Naive B cell (primary cell): ENCODE data around the gene ATG16L2. TPM values are rescaled to one million over a fixed set of nuclear protein-coding genes. Genes with fewer than 3 reads are reported as not detected.
"Not testable (repeated sequence)": the region's sequence is repeated elsewhere in the genome, so short reads cannot be mapped to it uniquely, and the experiment has no call there.

ENCODE experiments used
- ATAC-seq, 2 donors: fragments of 150-1000 bp; cut with Tn5 transposase; 2 replicates each; pipeline ENCODE4 v1.10.0; 2021; ENCODE audit warnings: low read depth in 2 of 2, mild to moderate bottlenecking in 2 of 2, moderate library complexity in 2 of 2
- DNase-seq: peaks from one replicate; pipeline ENCODE4 v3.0.0; 2022
- H3K27ac Mint-ChIP-seq, 6 donors: one replicate each; pipeline ENCODE4 v1.8.0; 2020 to 2022; ENCODE audit warnings: mild to moderate bottlenecking in 6 of 6, mixed read lengths in 6 of 6, moderate library complexity in 5 of 6, inconsistent platforms in 2 of 6
- H3K27me3 Mint-ChIP-seq, 3 donors: one replicate each; pipeline ENCODE4 v1.8.0; 2021 to 2022; ENCODE audit warnings: mixed read lengths in 3 of 3, mild to moderate bottlenecking in 1 of 3
- H3K36me3 Mint-ChIP-seq, 2 donors: one replicate each; pipeline ENCODE4 v1.8.0; 2020 to 2022; ENCODE audit warnings: mixed read lengths in 2 of 2, inconsistent platforms in 1 of 2, mild to moderate bottlenecking in 1 of 2
- H3K4me1 Mint-ChIP-seq, 3 donors: one replicate each; pipeline ENCODE4 v1.8.0; 2020 to 2022; ENCODE audit warnings: mixed read lengths in 3 of 3, inconsistent platforms in 1 of 3, mild to moderate bottlenecking in 1 of 3, moderate library complexity in 1 of 3
- H3K4me3 Mint-ChIP-seq, 8 donors: one replicate each; pipeline ENCODE4 v1.8.0; 2020 to 2022; ENCODE audit warnings: mild to moderate bottlenecking in 8 of 8, mixed read lengths in 8 of 8, moderate library complexity in 8 of 8, inconsistent platforms in 2 of 8
- H3K9me3 Mint-ChIP-seq, 7 donors: one replicate each; pipeline ENCODE4 v1.8.0; 2020 to 2022; ENCODE audit warnings: mixed read lengths in 7 of 7, mild to moderate bottlenecking in 5 of 7, inconsistent platforms in 2 of 7, moderate library complexity in 1 of 7
- polyA plus RNA-seq, 6 donors: library from polyadenylated mRNA; unstranded; fragments of 300-500 nt; fragmentation: Illumina TruSeq; gene quantifications; one replicate each; pipeline ENCODE4 v1.2.3, GENCODE V29; 2021; ENCODE audit warnings: low read depth in 6 of 6

Gene ATG16L2
- polyA plus RNA-seq, 6 donors from 2014 or later = 19.1 to 35.5 (median 21.3) TPM

DNA sequence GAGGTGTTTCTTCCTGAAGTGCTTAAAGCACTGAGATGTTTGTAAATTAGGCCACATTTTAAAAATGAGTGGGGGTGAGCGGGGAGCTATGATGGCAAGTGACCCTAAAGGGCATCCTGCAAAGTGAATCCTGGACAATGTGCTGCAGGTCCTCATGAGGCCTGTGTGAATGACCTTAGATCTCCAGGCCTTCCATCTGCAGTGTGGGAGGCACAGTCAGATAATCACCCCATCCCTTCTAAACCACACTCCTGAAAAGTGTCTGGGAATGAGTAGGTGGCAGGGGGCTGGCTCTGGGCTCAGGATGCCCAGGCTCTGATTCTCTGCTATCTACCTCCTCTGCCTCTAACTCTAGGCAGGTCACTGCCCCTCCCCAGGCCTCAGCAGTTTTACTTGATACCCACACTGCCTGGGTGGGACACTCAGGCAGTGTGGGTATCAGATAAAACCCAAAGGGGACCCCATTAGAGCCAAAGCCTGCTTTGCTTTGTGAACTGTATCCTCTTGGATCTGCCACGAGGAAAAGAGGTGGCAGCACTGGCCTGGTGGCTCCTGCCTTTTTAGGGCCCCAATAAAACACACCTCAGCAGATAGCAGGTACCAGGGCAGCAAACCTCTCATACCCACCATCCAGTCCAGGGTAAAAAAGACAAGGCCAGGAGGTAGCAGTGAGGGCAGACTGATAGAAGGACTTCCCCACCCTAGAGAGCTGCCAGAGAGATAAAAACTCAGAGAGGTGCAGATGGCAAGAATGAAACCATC lies 30.9 kb upstream of the ATG16L2 start:
- H3K4me1 Mint-ChIP-seq = peaks cover 33 to 68% (median 55%) of the 10 kb centered on the region in 3 donors
- DNase-seq (no peak), ATAC-seq (no peak)
- H3K27ac Mint-ChIP-seq = peak overlapping the region in 2 of 6 donors; percentile 38 to 72
- no peaks in the 10 kb centered on the region for H3K9me3 Mint-ChIP-seq
- H3K36me3 Mint-ChIP-seq = no peaks in the 10 kb centered on the region
- peak overlapping the region; percentile 70 to 90 (median 82) for H3K4me3 Mint-ChIP-seq
- H3K27me3 Mint-ChIP-seq = no peaks in the 10 kb centered on the region

DNA sequence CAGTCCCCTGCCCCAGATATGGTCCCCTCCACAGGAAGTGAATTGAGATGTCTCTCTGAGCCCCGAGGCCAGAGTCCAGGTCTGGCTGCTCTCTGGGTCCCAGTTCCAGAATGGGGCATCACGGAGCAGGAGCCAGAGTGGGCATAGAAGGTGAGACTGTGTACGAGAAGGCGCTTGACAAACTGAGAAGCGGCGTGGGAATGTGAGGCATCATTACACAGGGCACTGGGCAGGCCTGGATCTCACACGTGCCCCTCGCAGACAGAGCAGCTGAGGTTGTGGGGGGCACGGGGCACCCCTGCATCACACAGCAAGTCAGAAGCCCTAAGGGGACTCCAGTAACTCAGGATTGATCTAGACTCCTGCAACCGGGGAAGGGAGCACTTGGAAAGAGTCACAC lies 29.5 kb upstream of the ATG16L2 start:
- ATAC-seq = no peak
- Mint-ChIP-seq H3K4me1 (peaks cover 30 to 63% (median 53%) of the 10 kb centered on the region in 3 donors), H3K27me3 (no peaks in the 10 kb centered on the region), H3K27ac (peak overlapping the region in 3 of 6 donors; percentile 31 to 72 (median 42)), H3K4me3 (no peak overlapping the region), H3K9me3 (no peaks in the 10 kb centered on the region), H3K36me3 (no peaks in the 10 kb centered on the region)
- no peak for DNase-seq

DNA sequence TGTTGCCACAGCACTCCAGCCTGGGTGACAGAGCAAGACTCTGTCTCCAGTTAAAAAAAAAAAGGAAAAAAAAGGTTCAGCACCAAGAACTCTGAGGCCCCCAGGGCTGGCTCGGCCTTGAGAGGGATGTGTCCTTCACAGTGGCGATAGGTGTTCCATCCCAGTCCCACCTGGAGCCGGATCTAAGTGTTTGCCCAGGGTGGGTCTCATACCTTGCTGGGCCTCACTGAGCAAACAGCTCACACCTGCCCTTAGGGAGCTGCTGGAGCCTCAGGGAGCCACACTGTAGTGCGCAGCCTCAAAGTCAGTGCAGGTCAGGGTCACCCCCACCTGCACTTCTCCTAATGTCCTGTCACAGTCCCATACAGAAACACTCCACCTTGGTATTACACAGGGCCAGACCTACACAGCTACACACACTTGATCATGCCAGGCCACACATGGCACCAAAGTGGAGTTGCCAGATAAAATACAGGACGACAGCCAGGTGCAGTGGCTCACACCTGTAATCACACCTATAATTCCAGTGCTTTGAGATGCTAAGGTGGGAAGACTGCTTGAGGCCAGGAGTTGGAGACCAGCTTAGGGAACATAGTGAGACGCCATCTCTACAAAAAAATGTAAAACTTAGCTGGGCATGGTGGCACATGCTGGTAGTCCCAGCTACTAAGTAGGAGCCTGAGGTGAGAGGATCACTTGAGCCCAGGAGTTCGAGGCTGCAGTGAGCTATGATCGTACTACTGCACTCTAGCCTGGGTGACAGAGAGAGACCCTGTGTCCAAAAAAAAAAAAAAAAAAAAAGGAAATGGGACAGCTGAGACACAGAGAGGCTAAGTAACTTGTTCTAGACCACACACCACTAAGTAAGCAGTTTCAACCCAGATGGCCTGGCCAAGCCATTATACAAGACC lies 27.7 kb upstream of the ATG16L2 start:
- DNase-seq (no peak), ATAC-seq (peak in 1 of 2 donors; percentile 1)
- H3K36me3 Mint-ChIP-seq = no peaks in the 10 kb centered on the region
- no peaks in the 10 kb centered on the region for H3K27me3 Mint-ChIP-seq
- H3K4me3 Mint-ChIP-seq = peak overlapping the region in 6 of 8 donors; percentile 36 to 74 (median 50)
- H3K4me1 Mint-ChIP-seq = peaks cover 26 to 51% (median 41%) of the 10 kb centered on the region in 3 donors
- no peaks in the 10 kb centered on the region for H3K9me3 Mint-ChIP-seq
- peak overlapping the region; percentile 53 to 95 (median 89) for H3K27ac Mint-ChIP-seq

DNA sequence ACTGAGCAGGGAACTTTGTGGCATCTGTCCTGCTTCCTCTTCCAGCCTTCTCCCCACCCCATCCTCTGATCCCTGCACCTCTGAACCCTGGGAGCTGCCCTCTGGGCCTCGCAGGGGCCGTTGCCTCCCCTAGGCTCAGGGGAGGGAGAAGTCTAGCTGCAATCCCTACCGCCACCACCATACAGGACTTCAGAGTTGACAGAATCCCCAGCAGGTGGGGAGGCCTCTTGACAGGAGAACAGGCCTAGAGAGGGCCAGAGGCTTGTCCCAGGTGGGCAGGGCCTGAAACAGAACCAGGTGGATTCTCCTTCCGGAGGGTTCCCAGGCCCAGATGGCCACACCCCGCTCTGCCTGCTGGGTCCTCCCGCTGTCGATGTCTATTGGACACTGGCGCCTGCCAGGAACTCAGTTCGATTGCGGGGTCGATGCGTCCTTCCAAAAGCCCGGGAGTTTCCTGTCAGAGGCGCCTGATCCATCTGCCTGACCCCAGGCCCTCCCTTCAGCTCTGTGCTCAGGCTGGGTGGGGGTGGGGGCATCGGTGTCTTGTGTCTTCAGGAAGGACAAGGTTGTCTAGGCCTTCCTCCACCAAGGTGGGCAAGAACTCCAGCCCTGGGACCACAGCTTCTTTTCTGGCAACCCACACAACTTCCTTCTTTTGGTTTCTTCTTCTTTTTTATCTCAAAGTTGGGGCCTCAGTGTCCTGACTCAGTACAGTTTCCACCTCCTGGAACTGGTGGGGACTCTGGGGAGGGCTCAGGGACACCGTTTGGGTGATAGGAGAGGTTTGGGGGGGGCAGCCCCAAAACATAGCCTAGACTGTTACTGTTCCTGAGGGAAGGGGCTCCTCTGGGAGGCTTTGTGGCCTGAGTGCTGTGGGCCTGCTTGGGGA lies 26.8 kb upstream of the ATG16L2 start:
- H3K4me1 Mint-ChIP-seq = peaks cover 21 to 47% (median 43%) of the 10 kb centered on the region in 3 donors
- ATAC-seq (peak; percentile 80 to 83), DNase-seq (peak; percentile 64)
- no peaks in the 10 kb centered on the region for H3K9me3 Mint-ChIP-seq
- peak overlapping the region; percentile 52 to 96 (median 92) for H3K27ac Mint-ChIP-seq
- peak overlapping the region; percentile 33 to 87 (median 65) for H3K4me3 Mint-ChIP-seq
- H3K36me3 Mint-ChIP-seq = no peaks in the 10 kb centered on the region
- no peaks in the 10 kb centered on the region for H3K27me3 Mint-ChIP-seq

DNA sequence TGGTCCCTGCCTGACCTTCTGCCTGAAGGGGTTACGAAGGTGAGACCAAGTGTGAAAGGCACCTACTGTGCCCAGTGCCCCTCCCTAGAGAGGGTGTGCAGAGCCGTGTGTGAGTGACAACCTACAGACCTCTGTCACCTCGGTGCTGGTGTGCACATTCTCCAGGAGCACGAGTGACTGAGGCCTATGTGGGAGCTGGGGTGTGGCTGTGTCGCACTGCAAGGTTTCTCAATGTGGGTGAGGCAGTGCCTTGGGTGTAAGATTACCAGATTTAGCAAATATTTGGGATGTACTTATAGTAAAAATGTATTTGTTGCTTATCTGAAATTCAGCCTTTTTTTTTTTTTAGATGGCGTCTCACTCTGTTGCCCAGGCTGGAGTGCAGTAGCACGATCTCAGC lies 26.0 kb upstream of the ATG16L2 start:
- H3K36me3 Mint-ChIP-seq = no peaks in the 10 kb centered on the region
- DNase-seq (no peak), ATAC-seq (no peak)
- H3K27me3 Mint-ChIP-seq = no peaks in the 10 kb centered on the region
- peak overlapping the region in 5 of 6 donors; percentile 52 to 96 (median 90) for H3K27ac Mint-ChIP-seq
- H3K9me3 Mint-ChIP-seq = no peaks in the 10 kb centered on the region
- H3K4me3 Mint-ChIP-seq = peak overlapping the region in 7 of 8 donors; percentile 36 to 87 (median 70)
- peaks cover 23 to 47% (median 43%) of the 10 kb centered on the region in 3 donors for H3K4me1 Mint-ChIP-seq

DNA sequence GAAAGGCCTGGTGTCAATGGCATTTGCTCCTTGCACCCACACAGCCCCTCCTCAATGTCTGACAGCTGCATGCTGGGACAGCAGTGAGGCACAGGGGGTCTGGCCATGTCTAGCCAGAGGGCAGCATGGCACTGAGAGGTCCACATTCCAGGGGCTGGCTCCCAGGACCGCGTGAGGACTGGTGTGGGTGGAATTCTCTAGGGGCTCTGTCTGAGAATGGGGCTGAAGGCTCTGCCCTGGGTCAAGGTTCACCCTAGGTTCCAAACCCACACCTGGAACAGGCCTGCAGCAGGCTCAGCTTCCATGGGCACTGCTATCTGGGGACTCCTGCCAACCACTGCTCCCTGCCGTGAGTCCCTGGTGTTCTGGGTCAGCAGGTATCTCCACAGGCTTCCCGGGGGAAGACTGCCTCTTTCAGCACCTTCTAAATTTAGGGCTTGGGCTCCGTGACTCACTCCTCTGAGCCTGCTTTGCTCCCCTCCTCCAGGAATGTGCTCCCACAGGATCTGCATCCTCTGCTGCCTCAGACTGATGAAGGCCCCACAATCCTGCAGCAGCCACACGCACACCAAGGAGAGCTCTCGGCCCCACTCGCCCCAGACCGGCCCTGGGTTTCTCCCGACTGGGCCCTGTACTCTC lies 24.6 kb upstream of the ATG16L2 start:
- ATAC-seq (no peak), DNase-seq (no peak)
- peaks cover 31 to 57% (median 51%) of the 10 kb centered on the region in 3 donors for H3K4me1 Mint-ChIP-seq
- H3K27me3 Mint-ChIP-seq = no peaks in the 10 kb centered on the region
- no peaks in the 10 kb centered on the region for H3K9me3 Mint-ChIP-seq
- H3K27ac Mint-ChIP-seq = peak overlapping the region in 2 of 6 donors; percentile 11 to 62
- no peaks in the 10 kb centered on the region for H3K36me3 Mint-ChIP-seq
- H3K4me3 Mint-ChIP-seq = no peak overlapping the region

DNA sequence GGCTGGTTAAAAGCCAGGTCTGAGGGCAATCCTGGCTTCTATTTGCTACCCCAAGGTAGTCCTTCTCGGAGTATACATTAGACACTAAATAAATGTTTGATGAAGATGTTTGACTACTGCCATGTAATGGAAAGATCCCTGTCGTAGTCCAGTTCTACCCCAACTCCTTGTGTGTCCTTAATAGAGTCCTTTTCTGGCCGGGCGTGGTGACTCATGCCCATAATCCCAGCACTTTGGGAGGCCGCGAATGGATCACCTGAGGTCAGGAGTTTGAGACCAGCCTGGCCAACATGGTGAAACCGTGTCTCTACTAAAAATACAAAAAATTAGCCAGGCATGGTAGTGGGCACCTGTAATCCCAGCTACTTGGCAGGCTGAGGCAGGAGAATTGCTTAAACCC lies 23.0 kb upstream of the ATG16L2 start:
- H3K9me3 Mint-ChIP-seq, ATAC-seq, H3K27me3 Mint-ChIP-seq, H3K36me3 Mint-ChIP-seq, DNase-seq: not testable (repeated sequence)
- Mint-ChIP-seq H3K4me1 (peaks cover 34 to 60% (median 47%) of the 10 kb centered on the region in 3 donors), H3K27ac (peak overlapping the region in 3 of 6 donors; percentile 11 to 100 (median 33)), H3K4me3 (peak overlapping the region in 1 of 8 donors; percentile 11)

DNA sequence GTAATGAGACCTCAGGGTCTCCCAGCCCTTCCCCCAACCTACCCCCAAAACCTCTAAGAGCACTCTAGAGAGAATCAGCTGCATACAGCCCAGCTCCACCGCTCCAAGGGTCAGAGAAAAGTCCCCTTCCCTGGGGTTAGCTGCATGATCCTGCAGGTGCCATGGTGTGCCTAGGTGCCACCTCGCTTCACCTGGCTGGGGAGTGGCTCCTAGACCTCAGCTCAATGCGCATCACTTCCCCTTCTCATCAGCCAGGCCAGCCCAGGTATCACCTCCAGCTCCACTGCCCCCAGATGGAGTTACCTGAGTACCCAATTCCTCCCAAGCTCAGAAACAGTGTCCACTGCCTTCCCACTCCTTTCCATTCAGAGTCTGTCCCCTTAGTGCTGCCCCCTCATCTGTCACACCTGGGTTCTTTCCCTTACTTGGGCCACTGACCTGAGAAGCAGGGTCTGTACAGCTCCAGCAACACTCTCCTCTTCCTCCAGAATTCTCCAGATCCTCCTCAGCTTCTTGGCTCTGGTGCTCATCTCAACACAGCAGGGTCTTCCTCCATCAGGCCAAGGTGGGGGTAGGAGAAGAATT lies 21.7 kb upstream of the ATG16L2 start:
- DNase-seq (no peak), ATAC-seq (no peak)
- Mint-ChIP-seq H3K4me1 (peaks cover 28 to 48% (median 36%) of the 10 kb centered on the region in 3 donors), H3K36me3 (no peaks in the 10 kb centered on the region), H3K27me3 (no peaks in the 10 kb centered on the region), H3K4me3 (peak overlapping the region in 7 of 8 donors; percentile 53 to 100 (median 99)), H3K27ac (peak overlapping the region; percentile 100), H3K9me3 (no peaks in the 10 kb centered on the region)

DNA sequence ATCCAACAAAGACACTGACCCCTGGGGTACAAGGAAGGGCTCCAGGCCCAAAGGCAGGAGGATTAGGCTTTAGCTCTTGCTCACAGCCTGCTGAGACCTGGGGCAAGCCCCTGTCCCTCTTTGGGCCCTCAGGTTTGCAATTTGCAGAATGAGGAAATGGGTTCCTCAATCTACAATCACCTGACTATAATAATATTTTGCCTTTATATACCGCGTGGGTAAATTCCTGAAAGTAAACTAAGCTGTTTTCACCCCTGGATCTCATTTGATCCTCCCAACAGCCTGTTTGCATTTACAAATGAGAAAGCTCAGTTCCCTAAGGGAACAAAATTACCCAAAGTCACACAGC lies 21.2 kb upstream of the ATG16L2 start:
- Mint-ChIP-seq H3K9me3 (no peaks in the 10 kb centered on the region), H3K4me1 (peaks cover 23 to 43% (median 31%) of the 10 kb centered on the region in 3 donors), H3K27ac (peak overlapping the region; percentile 100), H3K36me3 (no peaks in the 10 kb centered on the region), H3K4me3 (peak overlapping the region; percentile 89 to 100 (median 99)), H3K27me3 (no peaks in the 10 kb centered on the region)
- ATAC-seq (peak; percentile 38 to 45), DNase-seq (peak; percentile 41)

DNA sequence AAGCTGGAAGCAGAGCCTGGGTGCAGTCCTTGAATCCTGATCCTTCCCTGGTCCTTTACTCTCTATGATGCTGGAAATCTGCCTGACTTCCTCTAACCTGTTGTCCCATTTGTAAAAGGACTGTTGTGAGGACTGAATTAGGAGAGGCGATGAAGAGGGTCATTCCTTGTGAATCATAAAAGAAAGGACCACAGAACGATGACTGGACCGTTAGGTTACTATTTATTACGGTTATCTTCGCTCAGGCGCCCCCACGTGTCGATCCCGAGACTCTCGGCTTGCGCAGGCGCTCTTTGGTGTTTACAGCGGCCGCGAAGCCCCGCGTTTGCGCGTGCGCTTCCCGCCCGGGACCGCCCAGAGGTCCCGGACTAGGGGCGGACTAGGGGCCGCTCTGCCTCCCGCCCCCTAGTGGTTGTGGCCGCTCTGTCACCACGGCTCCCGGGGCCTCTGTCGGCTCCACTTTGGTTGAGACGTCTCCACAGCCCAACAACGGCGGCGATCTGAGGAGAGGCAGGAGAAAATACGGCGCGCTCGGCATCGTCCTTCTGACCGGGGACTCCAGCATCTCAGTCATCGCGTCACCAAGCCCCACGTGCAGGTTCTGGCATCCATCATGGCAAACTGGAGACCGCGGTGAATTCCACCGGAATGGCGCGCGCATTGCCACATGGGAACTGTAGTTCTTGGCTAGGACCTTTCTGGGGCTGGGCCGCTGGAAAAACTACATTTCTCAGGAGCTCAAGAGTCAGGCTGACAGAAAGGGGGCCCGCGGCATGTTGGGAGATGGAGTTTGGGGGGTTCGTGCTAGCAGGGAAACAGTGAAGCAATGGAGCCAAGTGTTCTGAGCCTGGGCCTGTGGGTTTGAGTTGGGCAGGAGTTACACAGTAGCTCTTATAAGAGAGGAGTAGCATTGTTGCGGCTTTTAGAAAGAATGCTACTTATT lies 20.5 kb upstream of the ATG16L2 start, which contains the start of gene STARD10:
Gene STARD10 (minus strand): TSS at position 623 of the 943 bp plus-strand sequence. CDS start 12,866 bp downstream, outside the sequence.
- Mint-ChIP-seq H3K9me3 (no peaks in the 10 kb centered on the region), H3K36me3 (no peaks in the 10 kb centered on the region), H3K4me3 (peak within 1 kb of the TSS; percentile 89 to 100 (median 99)), H3K4me1 (peaks cover 20 to 39% (median 30%) of the 10 kb centered on the region in 3 donors), H3K27me3 (no peaks in the 10 kb centered on the region), H3K27ac (peak within 1 kb of the TSS; percentile 100)
- DNase-seq (peak; percentile 94), ATAC-seq (peak; percentile 87 to 88)

DNA sequence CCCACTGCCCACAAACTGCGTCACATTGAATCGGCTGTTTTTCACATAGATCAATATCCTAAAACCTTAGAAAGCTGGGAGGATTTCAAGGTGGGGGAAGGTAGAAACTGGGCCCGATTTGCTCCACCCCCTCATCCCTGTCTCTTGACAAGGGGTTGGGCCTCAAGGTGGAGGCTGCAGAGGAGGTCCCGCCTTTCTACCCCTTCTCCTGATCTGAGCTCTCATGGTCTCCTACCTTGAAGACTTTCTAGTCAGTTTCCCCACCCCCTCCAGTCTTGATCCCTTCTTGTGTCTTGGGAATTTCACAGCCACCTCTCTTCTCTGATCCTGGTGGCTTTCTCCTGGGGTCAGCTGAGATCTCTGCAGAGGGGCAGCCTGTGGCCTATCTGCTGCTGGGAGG lies 15.8 kb upstream of the ATG16L2 start:
- peak overlapping the region in 1 of 8 donors; percentile 10 for H3K4me3 Mint-ChIP-seq
- no peaks in the 10 kb centered on the region for H3K36me3 Mint-ChIP-seq
- DNase-seq (no peak), ATAC-seq (no peak)
- no peaks in the 10 kb centered on the region for H3K27me3 Mint-ChIP-seq
- H3K9me3 Mint-ChIP-seq = no peaks in the 10 kb centered on the region
- peaks cover 10 to 25% (median 22%) of the 10 kb centered on the region in 3 donors for H3K4me1 Mint-ChIP-seq
- peak overlapping the region in 1 of 6 donors; percentile 52 for H3K27ac Mint-ChIP-seq
